ENCODE measurements around the gene FAM171A1.

FAM171A1 gene

GRCh38 chr10:15166325-15166724 lies 204.8 kb downstream of the FAM171A1 start:
- no peak for DNase-seq

- DNase-seq: no peak
These were observed 207.7 kb downstream of the FAM171A1 start for GRCh38 chr10:15163253-15163828.

Measured in NCI-H524 (cell line).